IPS-18c (cell line): ENCODE data around the gene OR5T2.
"Not testable (repeated sequence)": the region's sequence is repeated elsewhere in the genome, so short reads cannot be mapped to it uniquely, and the experiment has no call there.

Experiments used
- H3K4me3 ChIP-seq: 2 replicates; pipeline ENCODE4 v1.7.0; 2013; ENCODE audit warnings: low read depth, mild to moderate bottlenecking, low read length, moderate library complexity; ENCODE audit not compliant: insufficient read depth
- H3K9me3 ChIP-seq: one replicate; pipeline ENCODE4 v1.6.1; 2013; ENCODE audit warnings: mild to moderate bottlenecking, low read length, moderate library complexity; ENCODE audit not compliant: control insufficient read depth, insufficient read depth

OR5T2 gene

DNA sequence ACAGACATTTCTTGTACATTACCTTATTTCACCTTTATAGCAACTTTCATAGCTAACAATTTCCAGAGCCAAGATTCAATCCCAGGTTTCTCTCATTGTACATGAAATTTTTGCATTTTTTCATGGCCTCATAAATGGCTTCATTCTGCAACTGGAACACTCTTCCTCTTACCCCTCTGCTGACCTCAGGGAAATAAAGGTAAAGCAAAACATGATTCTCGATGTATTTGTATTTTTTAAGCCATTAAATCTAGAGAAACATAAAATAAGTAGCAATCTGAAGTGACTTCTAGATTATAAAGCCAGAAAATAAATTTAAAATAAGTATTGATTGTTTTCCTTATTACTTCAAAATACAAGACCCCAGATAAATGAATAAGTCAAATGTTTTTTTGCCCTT, at the start of gene OR5T2:
OR5T2 (minus strand) TSS at position 101 of the 400 bp plus-strand sequence. CDS start 1,193 bp downstream, outside the sequence.
- Histone ChIP-seq H3K4me3 (no peak within 1 kb of the TSS), H3K9me3 (no peaks in the 10 kb centered on the region)

GRCh38 chr11:56273854-56274253, 39.8 kb upstream of the OR5T2 start, which contains the start of gene OR5T1:
Gene OR5T1 (plus strand): TSS chr11:56274154. CDS start chr11:56275639, 1,485 bp downstream.
- Histone ChIP-seq H3K4me3 (no peak within 1 kb of the TSS), H3K9me3 (no peaks in the 10 kb centered on the region)

DNA sequence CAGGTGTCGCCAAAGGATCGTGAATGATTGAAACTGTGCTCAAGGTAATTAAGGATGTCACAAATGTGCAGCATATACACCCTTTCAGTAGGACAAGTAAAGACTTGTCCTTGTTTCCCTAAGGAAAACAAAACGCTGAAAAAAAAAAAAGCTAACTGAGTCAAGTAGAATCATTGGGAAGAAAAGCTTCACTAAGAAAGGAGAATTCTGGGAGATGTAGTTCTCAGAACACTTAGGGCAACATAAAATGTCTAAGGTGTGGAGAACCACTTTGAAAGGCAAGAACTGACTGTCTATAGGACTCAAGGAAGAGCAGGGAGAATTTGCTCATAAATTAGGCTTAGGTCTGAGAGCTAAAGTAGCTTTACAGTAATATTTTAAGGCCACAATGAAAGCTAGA, 37.0 kb upstream of the OR5T2 start:
- H3K4me3 ChIP-seq = no peak overlapping the region
- no peaks in the 10 kb centered on the region for H3K9me3 ChIP-seq

DNA sequence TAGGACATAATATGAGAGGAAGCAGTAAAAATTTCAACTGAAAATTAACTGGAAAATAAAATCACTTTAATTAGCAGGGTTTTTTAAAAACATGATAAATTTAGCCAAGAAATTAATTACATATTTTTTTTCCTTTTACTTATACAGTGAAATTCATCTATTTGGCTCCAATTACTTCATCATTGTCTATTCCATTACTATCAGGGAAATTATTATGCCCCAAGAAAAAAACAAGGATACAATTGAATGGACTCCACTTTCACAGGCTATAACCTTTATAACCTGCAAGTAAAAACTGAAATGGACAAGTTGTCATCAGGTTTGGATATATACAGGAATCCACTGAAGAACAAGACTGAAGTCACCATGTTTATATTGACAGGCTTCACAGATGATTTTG, 17.9 kb upstream of the OR5T2 start, which contains the start of gene OR5T3:
OR5T3 (plus strand) TSS at position 301 of the 400 bp plus-strand sequence; CDS start at position 301, 0 bp downstream.
- no peaks in the 10 kb centered on the region for H3K9me3 ChIP-seq
- H3K4me3 ChIP-seq = no peak within 1 kb of the TSS

GRCh38 chr11:56219735-56220134, 14.3 kb downstream of the OR5T2 start:
- H3K4me3 ChIP-seq, H3K9me3 ChIP-seq: not testable (repeated sequence)

- H3K4me3 ChIP-seq = no peak overlapping the region
- H3K9me3 ChIP-seq = no peaks in the 10 kb centered on the region
These were observed 19.5 kb downstream of the OR5T2 start for GRCh38 chr11:56214537-56214936.

DNA sequence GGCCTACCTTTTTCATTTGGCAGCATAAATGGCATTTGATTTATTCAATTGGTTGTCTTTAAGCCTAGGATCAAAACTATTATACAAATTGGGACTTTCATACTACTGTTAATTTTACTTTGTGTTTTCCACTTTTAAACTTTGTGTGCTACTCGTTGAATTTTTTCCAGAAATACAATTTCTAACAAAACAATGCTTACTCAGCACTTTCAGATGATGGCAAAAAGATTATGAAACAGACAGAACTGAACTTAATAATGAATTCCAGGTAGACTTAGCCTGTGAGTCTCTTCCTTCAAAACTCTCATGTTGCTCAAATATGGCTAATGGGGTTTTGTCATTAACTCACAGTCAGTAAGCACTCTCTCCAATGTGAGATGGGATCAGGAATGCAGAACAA, 26.3 kb downstream of the OR5T2 start:
- no peak overlapping the region for H3K4me3 ChIP-seq

DNA sequence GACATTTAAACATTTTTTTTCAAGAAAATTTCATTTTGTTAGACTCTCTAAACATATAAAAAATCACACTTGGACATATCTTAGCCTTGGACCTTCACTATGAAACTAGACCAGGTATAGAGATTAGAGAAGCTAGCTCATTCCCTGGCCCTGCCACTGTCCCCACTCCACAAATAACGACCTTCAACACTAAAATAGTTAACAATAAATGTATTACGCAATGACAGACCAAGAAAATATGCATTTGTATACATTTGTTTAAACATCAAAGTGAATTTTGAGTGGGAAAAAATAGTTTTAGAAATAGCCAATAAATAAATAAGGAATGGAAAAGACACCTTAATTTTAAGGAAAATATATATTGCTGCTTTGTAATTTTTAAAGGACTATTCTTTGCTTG, 36.7 kb downstream of the OR5T2 start:
- no peak overlapping the region for H3K4me3 ChIP-seq
- H3K9me3 ChIP-seq = peaks cover 2% of the 10 kb centered on the region

More for the DNA sequence above, 26.3 kb downstream of the OR5T2 start:
- H3K9me3 ChIP-seq = no peaks in the 10 kb centered on the region

GRCh38 chr11:56196705-56197104, 37.4 kb downstream of the OR5T2 start:
- Histone ChIP-seq H3K4me3 (no peak overlapping the region), H3K9me3 (peaks cover 2% of the 10 kb centered on the region)

GRCh38 chr11:56188602-56189001, 45.5 kb downstream of the OR5T2 start:
- Histone ChIP-seq H3K9me3 (no peaks in the 10 kb centered on the region), H3K4me3 (no peak overlapping the region)

- Histone ChIP-seq H3K9me3 (no peaks in the 10 kb centered on the region), H3K4me3 (no peak overlapping the region)
These were observed 50.6 kb downstream of the OR5T2 start for GRCh38 chr11:56183459-56183858.
